NCI-H146 treated with DMSO at 0.1 percent for 48 hours (cell line): ENCODE results near the gene ARVCF.

Experiments
- DNase-seq: peaks from one replicate; lab custom pipeline; 2025; ENCODE audit not compliant: unreplicated experiment; lab: John Stamatoyannopoulos, UW

Gene ARVCF

DNA sequence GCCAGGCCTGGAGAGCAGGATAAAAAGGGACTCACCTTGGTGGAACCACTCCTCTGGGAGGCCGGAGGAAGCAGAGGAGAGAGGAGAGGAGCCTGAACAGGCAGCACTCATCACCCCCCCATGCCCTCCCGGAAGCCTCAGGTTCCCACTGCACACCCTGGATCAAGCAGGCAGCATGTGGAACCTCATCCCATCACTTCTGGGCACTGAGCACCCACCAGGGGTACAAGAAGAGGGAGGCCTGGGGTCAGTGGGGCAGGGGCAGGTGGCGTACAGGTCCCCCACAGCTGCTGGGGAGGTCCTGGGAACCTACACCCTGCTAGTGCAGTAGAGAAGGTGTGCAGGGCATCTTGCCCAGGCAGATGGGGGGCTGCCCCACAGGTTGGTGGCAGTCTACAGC is 40.0 kb downstream of the ARVCF start:
- no peak for DNase-seq

DNA sequence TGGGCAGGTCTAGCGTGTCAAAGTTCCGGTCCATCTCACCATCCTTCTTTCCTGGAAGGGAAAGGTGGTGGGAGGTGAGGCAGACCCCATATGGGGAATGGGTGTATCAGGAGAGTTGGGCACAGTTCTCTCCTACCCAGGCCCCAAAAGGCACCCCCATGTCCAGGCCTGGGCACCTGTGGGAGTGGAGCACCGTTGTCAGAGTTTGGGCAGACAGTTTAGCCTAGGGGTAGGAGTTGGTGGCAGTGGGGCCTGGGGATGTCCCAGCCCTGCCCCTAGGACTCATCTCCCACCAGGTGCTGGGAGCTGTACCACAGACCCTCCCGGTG is 41.0 kb downstream of the ARVCF start:
- DNase-seq: no peak

DNA sequence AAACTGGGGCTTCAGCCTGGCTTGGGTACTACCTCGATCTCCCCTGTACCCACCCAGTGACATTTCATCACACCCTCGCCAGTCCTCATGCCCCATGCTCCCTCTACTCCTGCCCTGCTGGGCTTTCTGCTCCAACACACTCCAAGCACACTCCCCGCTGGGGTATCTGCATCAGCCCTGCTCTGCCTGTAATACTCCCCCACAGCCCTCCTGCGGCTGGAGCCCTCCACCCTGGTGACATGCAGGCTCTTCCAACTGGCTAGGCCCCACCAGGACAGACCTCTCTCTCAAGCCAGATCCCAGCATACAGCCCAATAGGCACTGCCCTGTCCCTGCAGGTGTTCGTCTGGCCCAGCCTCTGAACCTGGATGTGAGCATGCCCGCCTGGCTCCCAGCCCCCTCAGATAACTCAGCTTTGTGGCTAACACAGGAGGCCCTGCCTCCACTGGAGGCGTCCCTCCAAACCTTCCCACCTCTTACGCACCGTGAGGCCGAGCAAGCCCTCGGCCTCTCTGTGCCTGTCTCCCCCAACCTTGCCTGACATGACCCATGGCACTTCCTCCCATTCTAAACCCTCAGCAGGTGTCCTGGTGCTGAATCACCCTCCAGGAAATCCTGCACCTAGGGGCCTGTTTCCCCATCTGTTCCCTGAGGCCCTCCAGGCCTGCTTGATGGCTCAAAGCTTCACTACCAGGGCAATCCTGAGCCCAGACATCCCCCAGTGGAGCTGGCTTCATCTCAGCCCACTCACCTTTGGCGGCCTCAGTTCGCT is 41.5 kb downstream of the ARVCF start:
- no peak for DNase-seq

GRCh38 chr22:19974268-19974861 is 42.3 kb downstream of the ARVCF start:
- peak; percentile 73 for DNase-seq

GRCh38 chr22:19973551-19974267 is 42.9 kb downstream of the ARVCF start:
- no peak for DNase-seq

DNA sequence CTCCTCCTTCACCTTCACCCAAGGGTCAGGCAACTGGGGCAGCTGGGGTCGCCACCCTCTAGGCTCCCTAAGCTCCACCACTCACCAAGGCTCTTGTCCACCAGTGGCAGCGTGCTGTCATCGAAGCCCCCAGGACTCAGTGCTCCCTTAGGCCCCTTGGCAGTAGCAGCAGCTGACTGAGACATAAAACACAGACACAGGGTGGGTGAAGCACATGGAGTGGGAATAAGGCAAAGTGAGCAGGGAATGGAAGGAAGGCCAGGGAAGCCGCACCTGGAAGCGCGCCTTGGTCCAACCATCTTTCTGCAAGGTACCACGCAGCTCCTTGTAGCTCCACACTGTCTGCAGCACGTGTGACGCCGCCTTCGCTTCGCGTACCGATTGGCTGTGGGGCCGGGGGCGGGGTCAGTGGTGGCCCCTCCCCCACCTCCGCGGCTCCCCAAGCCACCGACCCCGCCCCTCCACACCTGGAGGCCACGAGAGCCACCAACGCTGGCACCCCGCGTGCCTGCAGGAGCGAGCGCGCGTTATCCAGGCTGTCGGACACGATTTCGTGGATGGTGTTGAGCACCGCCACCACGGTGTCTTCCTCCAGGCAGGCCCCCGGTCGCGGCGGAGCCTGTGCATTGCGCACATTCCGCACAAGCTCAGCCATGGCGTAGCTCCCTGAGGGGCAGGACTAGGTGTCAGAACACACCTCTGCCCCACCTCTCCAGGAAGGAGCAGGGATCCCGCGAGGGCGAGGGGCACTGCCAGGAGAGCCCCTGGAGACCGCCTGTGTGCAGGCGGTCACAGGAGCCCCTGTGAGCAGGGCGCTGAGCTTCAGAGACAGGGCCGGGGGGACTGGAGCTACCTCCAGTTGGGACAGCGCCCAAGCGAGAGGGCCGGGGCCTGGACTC is 43.7 kb downstream of the ARVCF start:
- DNase-seq: no peak

DNA sequence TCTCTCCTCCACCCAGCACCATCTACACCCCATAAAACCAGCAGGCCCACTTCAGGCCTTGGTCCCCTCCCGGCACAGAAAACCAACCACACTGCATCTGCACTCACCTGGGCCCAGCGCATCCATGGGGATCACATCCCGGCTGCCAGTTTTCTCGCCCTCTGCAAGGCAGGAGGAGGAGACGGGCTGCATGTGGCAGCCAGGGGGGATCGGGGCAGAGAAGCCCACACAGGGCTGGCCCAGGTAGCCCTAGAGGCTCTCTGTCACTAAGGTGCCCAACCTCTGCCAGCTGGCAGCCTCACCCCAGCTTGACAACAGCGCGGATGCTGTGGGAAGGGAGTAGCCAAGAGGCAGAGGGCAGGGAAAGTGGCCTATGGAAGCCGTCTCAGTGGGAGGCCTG is 44.4 kb downstream of the ARVCF start:
- DNase-seq: no peak

- no peak for DNase-seq
These were observed 45.1 kb downstream of the ARVCF start for GRCh38 chr22:19971276-19972124.

DNA sequence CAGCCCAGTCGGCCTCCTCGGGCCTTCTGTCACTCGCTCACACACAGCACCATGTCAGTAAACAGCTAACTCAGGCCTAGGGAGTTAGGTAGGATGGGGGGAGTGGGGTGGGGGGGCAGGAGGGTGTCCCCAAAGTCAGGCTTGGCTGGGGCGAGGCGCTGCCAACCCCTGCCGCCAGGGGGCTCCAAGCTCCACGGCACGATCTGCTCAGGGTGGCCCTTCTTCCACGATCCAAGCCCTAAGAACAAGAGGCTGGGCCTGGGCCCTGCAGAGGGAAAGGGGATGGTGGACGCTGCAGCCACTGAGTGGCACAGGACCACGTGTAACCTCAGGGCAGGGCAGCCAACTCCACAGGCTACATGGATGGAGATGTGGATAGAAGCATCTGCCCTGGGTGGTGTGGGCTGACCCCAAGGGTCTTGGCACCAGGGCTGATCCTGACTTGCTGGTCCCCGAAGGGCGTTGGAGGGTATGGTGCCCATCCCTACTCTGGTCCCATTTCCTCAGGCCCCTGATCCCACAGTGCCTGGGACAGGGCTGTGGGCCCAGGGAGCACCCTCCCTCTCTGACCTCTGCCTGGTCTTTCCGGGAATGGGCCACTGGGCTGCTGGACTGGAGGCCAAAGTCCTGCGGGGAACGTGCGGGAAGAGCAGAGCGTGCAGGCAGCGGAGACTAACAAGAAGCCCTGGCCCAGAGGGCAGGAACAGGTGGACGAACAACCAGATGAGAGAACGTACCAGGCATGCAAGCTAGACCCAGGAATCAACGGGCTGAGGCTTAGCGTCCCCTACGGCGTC is 45.9 kb downstream of the ARVCF start:
- DNase-seq: no peak

DNA sequence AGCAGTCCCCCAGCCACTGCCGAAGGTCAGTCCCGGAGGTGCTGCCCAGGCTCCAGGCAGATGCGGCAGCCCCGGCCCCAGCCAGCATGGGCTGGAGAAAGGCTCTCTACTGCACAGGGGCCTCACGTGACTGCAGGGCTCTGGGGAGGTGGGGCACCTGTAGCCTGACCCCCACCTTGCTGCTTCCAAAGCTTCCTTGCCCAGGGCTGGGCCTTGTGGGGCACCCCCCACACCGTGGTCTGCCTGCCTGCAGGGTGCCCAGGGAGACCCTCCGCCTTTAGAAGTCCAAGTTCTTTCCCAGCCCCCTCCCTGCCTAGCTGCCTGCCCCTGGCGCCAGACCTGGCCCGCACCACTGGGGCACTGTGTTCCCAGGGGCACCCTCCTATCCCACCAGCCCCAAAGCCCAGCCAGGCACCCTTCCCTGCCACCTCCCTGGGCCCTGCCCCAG is 46.6 kb downstream of the ARVCF start:
- DNase-seq: no peak

DNA sequence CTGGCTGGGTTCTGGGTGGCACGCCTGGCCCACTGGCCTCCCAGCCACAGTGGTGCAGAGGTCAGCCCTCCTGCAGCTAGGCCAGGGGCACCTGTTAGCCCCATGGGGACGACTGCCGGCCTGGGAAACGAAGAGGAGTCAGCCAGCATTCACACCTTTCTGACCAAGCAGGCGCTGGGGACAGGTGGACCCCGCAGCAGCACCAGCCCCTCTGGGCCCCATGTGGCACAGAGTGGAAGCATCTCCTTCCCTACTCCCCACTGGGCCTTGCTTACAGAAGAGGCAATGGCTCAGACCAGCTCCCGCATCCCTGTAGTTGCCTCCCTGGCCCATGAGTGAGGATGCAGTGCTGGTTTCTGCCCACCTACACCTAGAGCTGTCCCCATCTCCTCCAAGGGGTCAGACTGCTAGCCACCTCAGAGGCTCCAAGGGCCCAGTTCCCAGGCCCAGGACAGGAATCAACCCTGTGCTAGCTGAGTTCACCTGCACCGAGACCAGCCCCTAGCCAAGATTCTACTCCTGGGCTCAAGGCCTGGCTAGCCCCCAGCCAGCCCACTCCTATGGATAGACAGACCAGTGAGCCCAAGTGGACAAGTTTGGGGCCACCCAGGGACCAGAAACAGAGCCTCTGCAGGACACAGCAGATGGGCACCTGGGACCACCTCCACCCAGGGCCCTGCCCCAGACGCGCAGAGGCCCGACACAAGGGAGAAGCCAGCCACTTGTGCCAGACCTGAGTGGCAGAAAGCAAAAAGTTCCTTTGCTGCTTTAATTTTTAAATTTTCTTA is 47.3 kb downstream of the ARVCF start:
- DNase-seq: no peak

DNA sequence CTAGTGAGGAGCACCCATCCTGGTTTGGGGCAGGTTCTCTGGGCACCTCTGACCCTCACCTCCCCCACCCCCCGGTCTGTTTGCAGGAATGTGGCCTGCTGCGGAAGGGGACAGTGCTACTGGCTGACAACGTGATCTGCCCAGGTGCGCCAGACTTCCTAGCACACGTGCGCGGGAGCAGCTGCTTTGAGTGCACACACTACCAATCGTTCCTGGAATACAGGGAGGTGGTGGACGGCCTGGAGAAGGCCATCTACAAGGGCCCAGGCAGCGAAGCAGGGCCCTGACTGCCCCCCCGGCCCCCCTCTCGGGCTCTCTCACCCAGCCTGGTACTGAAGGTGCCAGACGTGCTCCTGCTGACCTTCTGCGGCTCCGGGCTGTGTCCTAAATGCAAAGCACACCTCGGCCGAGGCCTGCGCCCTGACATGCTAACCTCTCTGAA is 48.2 kb downstream of the ARVCF start:
- no peak for DNase-seq

DNA sequence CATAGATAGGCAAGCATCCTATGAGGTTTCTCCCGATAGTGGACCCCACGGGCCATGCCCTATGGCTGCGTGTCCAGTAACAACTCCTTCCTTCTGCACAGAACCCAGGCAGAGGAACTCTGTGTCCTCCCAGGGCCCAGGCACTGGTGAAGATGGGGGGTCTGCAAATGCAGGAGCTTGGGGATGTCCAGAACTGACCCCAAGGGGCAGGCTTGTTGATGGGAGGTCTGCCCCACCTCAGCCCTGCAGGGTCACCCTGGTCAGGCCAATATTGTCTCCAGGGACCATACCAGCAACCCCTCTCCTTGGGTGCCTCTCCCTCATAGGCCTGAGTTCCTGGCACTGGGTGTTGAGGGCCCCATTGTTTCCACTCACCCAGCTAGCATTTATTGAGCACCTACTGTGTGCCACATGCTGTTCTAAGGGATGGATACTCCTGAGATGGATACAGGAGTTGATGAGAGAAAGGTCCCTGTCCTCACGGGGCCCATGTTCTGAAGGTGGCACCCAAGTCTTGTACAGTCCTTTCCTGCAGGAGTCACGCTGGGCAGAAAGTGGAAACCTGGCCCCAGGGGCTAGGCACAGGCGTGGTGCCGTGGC is 48.7 kb downstream of the ARVCF start:
- no peak for DNase-seq

- DNase-seq: no peak
These were observed 49.5 kb downstream of the ARVCF start for GRCh38 chr22:19966908-19967750.

DNA sequence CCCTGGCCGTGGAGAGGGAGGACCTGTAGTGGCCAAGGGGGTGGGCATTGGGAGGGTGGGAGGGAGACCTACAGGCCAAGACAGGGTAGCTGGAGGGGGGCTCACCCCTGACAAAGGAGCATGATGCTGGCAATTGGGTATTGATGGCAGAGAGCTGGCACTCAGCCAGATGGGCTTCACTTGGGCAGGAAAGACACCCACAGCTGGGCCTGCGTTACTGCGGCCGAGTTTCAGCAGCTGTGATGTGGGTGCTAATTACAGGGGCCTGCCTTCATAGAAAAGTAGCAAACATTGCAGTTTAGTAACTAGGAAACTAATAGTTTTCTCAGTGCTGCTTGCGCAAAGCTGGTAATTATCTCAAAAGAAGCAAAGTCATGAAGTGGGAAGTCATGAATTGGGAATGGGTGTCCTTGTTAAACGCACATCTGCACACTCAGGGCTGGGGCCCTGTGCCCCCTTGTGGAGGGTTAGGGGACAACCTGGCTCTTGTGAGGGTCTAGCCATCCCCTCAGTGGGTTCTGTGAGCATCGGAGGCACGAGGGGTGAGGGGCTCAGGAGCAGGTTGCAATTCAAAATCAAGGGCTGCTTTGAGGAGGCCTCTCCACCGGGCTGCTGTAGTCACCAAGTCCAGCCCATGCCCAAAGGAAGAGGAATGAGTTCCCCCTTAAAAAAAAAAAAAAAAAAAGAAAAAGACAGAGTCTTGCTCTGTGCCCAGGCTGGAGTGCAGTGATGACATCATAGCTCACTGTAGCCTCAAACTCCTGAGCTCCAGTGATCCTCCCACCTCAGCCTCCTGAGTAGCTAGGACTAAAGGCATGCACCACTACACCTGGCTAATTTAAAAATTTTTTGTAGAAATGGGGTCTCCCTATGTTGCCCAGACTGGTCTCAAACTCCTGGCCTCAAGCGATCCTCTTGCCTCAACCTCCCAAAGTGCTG is 50.6 kb downstream of the ARVCF start:
- no peak for DNase-seq

GRCh38 chr22:19964701-19965386 is 51.8 kb downstream of the ARVCF start:
- no peak for DNase-seq
